Vagina (tissue), 2 donors: ENCODE results near the gene FUT8. TPM values are rescaled to one million over a fixed set of nuclear protein-coding genes. Genes with fewer than 3 reads are reported as not detected.
"Not testable (repeated sequence)": the region's sequence is repeated elsewhere in the genome, so short reads cannot be mapped to it uniquely, and the experiment has no call there.

Source experiments
- DNase-seq, 2 donors: peaks; one replicate each; pipeline ENCODE4 v3.0.0-alpha.2; 2017; ENCODE audit errors: extremely low spot score in 2 of 2
- H3K27ac ChIP-seq: fragments of 200-600 bp; sonication (generic); one replicate; pipeline ENCODE4 v1.5.1; 2019
- H3K27me3 ChIP-seq: fragments of 200-600 bp; sonication (generic); one replicate; pipeline ENCODE4 v1.5.1; 2019
- H3K36me3 ChIP-seq, 2 donors: fragments of 200-600 bp; sonication (generic); one replicate each; pipeline ENCODE4 v1.5.1; 2017 to 2019
- H3K4me1 ChIP-seq: fragments of 200-600 bp; sonication (generic); one replicate; pipeline ENCODE4 v1.5.1; 2019
- H3K4me3 ChIP-seq, 2 donors: fragments of 200-600 bp; sonication (generic); 1 replicate in 1 of 2; 2 replicates in 1 of 2; pipeline ENCODE4 v1.5.1; 2016 to 2019
- H3K9me3 ChIP-seq: fragments of 200-600 bp; sonication (generic); one replicate; pipeline ENCODE4 v1.5.1; 2019
- POLR2A ChIP-seq, 2 donors: fragments of 450-650 bp; IDR thresholded peaks; one replicate each; pipeline ENCODE4 v1.6.1; 2017; ENCODE audit warnings: antibody characterized with exemption in 2 of 2, mild to moderate bottlenecking in 2 of 2, moderate library complexity in 2 of 2
- POLR2AphosphoS5 ChIP-seq, 2 donors: sonication (generic); formaldehyde crosslinking; IDR thresholded peaks; one replicate each; pipeline ENCODE4 v1.9.0; 2017; ENCODE audit warnings: antibody characterized with exemption in 2 of 2, mild to moderate bottlenecking in 2 of 2, low read depth in 1 of 2; ENCODE audit not compliant: insufficient read depth in 1 of 2
- intact Hi-C: fragments of 100-400 bp; cut with DNase I; formaldehyde crosslinking; loops from one replicate; pipeline ENCODE4 v1.15.1; 2023
- total RNA-seq: library from RNA; depleted of rRNA; stranded (reverse); fragments of >200 nt; gene quantifications from one replicate; pipeline ENCODE4 v1.2.3, GENCODE V29; 2016
- TF ChIP-seq, protein P1 (sequence below), 3 experiments: fragments of 450-650 bp in 2 of 3; fragments of 200-600 bp in 1 of 3; sonication (generic) in 1 of 3; IDR thresholded peaks; one replicate each; pipeline ENCODE4 v1.5.1; 2017 to 2019; ENCODE audit warnings: antibody characterized with exemption in 3 of 3, mild to moderate bottlenecking in 2 of 3, moderate library complexity in 2 of 3

The FUT8 gene
- total RNA-seq, 1 donor from 2014 or later, result 35.1 TPM

DNA sequence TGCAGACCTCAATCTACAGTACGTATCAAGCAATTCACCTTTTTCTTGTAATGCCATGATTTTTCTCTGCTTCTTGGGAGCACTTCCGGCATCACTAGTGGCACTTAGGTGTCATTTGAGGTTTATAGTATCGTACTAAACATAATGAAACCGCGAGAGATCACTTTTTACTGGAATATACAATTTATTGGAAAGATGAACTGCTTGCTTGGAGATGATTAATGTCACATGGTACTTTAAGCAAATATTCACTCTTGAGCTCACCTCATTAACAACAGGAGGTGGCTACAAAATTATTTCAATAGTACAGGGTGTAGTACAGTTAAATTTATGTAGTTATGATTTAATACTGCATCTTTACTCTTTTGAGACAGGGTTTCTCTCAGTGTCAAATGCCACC is 11.5 kb downstream of the FUT8 start:
- Histone ChIP-seq H3K27me3 (no peaks in the 10 kb centered on the region), H3K4me1 (peaks cover 10% of the 10 kb centered on the region), H3K9me3 (no peaks in the 10 kb centered on the region), H3K4me3 (no peak overlapping the region), H3K36me3 (no peaks in the 10 kb centered on the region), H3K27ac (no peak overlapping the region)
- intact Hi-C loops, result no loop called here
- DNase-seq, result no peak
- TF ChIP-seq POLR2AphosphoS5 (IDR thresholded peaks at IDR 0.05; ENCODE audit: insufficient read depth in 1 of 2, low read depth in 1 of 2) (no peak), POLR2A (IDR thresholded peaks at IDR 0.05) (no peak)
- TF ChIP-seq, protein P1, sequence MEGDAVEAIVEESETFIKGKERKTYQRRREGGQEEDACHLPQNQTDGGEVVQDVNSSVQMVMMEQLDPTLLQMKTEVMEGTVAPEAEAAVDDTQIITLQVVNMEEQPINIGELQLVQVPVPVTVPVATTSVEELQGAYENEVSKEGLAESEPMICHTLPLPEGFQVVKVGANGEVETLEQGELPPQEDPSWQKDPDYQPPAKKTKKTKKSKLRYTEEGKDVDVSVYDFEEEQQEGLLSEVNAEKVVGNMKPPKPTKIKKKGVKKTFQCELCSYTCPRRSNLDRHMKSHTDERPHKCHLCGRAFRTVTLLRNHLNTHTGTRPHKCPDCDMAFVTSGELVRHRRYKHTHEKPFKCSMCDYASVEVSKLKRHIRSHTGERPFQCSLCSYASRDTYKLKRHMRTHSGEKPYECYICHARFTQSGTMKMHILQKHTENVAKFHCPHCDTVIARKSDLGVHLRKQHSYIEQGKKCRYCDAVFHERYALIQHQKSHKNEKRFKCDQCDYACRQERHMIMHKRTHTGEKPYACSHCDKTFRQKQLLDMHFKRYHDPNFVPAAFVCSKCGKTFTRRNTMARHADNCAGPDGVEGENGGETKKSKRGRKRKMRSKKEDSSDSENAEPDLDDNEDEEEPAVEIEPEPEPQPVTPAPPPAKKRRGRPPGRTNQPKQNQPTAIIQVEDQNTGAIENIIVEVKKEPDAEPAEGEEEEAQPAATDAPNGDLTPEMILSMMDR (IDR thresholded peaks at IDR 0.05), result no peak

DNA sequence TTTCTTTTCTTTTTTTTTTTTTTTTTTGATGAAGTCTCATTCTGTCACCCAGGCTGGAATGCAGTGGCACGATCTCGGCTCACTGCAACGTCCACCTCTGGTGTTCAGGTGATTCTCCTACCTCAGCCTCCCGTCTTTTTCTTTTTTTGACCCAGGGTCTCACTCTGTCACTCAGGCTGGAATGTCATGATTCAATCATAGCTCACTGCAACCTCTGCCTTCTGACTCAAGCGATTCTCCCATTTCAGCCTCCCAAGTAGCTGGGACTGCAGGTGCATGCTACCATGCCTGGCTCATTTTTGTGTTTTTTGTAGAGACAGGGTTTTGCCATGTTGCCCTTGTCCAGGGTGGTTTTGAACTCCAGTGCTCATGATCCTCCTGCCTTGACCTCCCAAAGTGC is 12.0 kb downstream of the FUT8 start:
- intact Hi-C loops, result no loop called here

DNA sequence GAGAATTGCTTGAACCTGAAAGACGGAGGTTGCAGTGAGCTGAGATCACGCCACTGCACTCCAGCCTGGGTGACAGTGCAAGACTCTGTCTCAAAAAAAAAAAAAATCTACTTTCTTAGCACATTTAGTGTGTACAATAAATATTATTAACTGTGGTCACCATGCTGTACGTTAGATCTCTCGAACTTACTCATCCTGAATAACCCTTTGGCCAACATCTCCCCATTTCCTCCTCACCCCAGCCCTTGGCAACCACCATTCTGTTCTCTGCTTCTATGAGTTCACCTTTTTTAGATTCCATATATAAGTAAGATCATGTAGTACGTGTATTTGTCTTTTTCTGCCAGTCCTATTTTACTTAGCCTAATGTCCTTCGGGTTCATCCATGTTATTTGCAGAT is 13.4 kb downstream of the FUT8 start:
- TF ChIP-seq POLR2AphosphoS5 (IDR thresholded peaks at IDR 0.05; ENCODE audit: insufficient read depth in 1 of 2, low read depth in 1 of 2) (no peak), POLR2A (IDR thresholded peaks at IDR 0.05) (no peak)
- TF ChIP-seq, protein P1 (IDR thresholded peaks at IDR 0.05), result no peak
- H3K4me3 ChIP-seq, result no peak overlapping the region
- H3K36me3 ChIP-seq, result no peaks in the 10 kb centered on the region
- no peak for DNase-seq
- peaks cover 10% of the 10 kb centered on the region for H3K4me1 ChIP-seq
- H3K9me3 ChIP-seq, result no peaks in the 10 kb centered on the region
- no peaks in the 10 kb centered on the region for H3K27me3 ChIP-seq
- intact Hi-C loops, result no loop called here
- H3K27ac ChIP-seq, result no peak overlapping the region

More for the DNA sequence above, 12.0 kb downstream of the FUT8 start:
- Histone ChIP-seq H3K9me3 (no peaks in the 10 kb centered on the region), H3K27ac (no peak overlapping the region), H3K27me3 (no peaks in the 10 kb centered on the region), H3K36me3 (no peaks in the 10 kb centered on the region), H3K4me1 (peaks cover 10% of the 10 kb centered on the region), H3K4me3 (no peak overlapping the region)
- no peak for DNase-seq
- TF ChIP-seq POLR2A (IDR thresholded peaks at IDR 0.05), result no peak
- no peak for TF ChIP-seq POLR2AphosphoS5 (IDR thresholded peaks at IDR 0.05; ENCODE audit: insufficient read depth in 1 of 2, low read depth in 1 of 2)
- TF ChIP-seq, protein P1 (IDR thresholded peaks at IDR 0.05), result no peak

DNA sequence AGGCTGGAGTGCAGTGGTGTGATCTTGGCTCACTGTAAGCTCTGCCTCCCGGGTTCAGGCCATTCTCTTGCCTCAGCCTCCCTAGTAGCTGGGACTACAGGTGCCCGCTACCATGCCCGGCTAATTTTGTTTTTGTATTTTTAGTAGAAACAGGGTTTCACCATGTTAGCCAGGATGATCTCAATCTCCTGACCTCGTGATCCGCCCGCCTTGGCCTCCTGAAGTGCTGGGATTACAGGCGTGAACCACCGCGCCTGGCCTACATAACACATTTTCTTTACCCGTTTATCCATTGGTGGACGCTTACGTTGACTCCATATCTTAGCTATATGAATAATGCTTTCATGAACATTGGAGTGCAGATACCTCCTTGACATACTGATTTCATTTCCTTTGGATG is 14.4 kb downstream of the FUT8 start:
- H3K4me3 ChIP-seq, H3K36me3 ChIP-seq, DNase-seq, H3K27ac ChIP-seq, H3K9me3 ChIP-seq, H3K4me1 ChIP-seq, intact Hi-C loops, H3K27me3 ChIP-seq: not testable (repeated sequence)

DNA sequence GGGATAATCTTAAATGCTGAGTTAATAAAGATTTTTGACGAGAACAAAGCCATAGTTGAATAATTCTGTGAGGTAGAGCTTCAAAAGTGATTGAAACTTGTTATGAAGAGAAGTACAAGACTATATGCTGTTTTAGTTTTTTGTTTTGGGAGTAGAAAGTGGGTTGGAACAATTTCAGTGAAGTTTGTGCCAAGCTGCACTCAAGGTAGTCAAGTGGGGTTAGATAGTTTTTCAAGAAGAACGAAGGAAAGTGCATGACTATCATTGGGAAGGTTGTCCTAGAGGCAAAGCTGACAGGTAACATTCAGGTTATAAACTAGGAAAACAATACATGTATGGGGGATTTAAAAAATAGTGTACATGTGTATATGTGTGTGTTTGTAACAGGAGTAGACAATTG is 16.2 kb downstream of the FUT8 start:
- no peak for TF ChIP-seq POLR2AphosphoS5 (IDR thresholded peaks at IDR 0.05; ENCODE audit: insufficient read depth in 1 of 2, low read depth in 1 of 2)
- TF ChIP-seq, protein P1 (IDR thresholded peaks at IDR 0.05), result no peak
- TF ChIP-seq POLR2A (IDR thresholded peaks at IDR 0.05), result no peak
- H3K36me3 ChIP-seq, result no peaks in the 10 kb centered on the region
- intact Hi-C loops, result no loop called here
- DNase-seq, result no peak
- H3K4me1 ChIP-seq, result peaks cover 10% of the 10 kb centered on the region
- H3K27ac ChIP-seq, result no peak overlapping the region
- H3K9me3 ChIP-seq, result no peaks in the 10 kb centered on the region
- H3K4me3 ChIP-seq, result no peak overlapping the region
- H3K27me3 ChIP-seq, result no peaks in the 10 kb centered on the region

DNA sequence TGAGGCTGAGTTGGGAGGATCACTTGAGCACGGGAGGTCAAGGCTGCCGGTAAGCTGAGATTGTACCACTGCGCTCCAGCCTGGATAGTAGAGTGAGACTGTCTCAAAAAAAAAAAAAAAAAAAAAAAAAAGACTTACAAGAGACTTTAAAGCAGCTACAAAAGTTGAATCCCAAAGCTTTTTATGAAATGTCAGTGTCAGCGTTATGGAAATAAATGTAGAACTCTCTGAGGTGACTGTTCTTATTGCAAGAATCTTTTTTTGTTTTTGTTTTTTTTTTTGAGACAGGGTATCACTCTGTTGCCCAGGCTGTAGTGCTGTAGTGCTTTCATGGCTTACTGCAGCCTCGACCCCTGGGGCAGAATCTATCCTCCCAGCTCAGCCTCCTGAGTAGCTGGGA is 17.2 kb downstream of the FUT8 start:
- H3K27me3 ChIP-seq, result no peaks in the 10 kb centered on the region
- no peaks in the 10 kb centered on the region for H3K9me3 ChIP-seq
- TF ChIP-seq POLR2AphosphoS5 (IDR thresholded peaks at IDR 0.05; ENCODE audit: insufficient read depth in 1 of 2, low read depth in 1 of 2) (no peak), POLR2A (IDR thresholded peaks at IDR 0.05) (no peak)
- TF ChIP-seq, protein P1 (IDR thresholded peaks at IDR 0.05), result no peak
- H3K27ac ChIP-seq, result no peak overlapping the region
- intact Hi-C loops, result no loop called here
- H3K4me1 ChIP-seq, result peaks cover 10% of the 10 kb centered on the region
- no peak overlapping the region for H3K4me3 ChIP-seq
- no peak for DNase-seq
- no peaks in the 10 kb centered on the region for H3K36me3 ChIP-seq
